Measurements from ENCODE around the gene MT1G. TPM values are rescaled to one million over a fixed set of nuclear protein-coding genes. Genes with fewer than 3 reads are reported as not detected.
"Not testable (repeated sequence)": the region's sequence is repeated elsewhere in the genome, so short reads cannot be mapped to it uniquely, and the experiment has no call there.

Gene MT1G
- polyA plus RNA-seq, 1 of the 3 experiments (the other 2 are of a cell fraction), result 1.2 TPM

DNA sequence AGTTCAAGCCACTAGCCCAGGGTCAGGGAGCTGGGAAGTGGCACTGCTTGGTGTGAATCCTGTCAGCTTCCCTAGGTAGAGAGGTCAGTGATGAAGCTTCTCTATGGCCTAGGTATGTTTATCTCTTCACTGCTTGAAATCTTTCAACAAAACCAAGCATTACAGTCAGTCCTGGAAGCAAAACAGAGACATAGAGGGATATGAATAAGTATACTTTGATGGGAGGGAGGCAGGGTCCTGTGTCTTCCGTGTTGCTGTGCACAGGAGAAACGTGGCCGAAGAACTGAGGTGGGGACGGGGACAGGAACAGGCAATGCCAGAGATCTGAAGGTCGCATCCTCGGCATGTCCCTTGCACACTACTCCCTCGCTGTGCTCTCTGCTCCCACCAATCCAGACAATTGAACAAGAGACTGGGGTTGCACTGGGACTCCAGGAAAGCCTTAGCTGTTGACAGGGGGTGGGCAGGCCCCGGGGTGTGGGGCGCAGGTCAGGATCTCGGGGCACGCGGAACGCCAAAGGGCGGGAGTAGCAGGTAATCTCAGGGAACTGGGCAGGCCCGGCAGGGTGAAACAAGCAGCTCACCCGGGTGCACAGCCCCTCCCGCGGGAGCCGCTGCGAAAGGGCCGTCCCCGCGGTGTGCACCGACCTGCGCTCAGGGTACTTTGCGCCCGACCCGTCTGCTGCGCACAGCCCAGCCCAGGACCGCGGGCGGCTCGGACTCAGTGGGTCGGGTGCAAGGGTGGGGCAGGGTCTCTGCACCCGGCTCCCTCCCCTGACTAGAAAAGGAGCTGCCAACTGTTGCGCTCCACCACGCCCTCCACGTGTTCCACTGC lies 1.4 kb upstream of the MT1G start, which contains the start of gene MT1H:
Gene MT1H (plus strand): TSS at position 810 of the 835 bp plus-strand sequence. CDS start 71 bp downstream, outside the sequence.
- no peaks in the 10 kb centered on the region for H4K20me1 ChIP-seq (ENCODE audit: insufficient read depth)
- DNase-seq, result no peak
- H3K79me2 ChIP-seq (ENCODE audit: insufficient read depth), result no peaks in the 10 kb centered on the region
- H3K4me3 ChIP-seq (ENCODE audit: low read depth in 2 of 2, low read length in 1 of 2), result no peak within 1 kb of the TSS
- H3F3A ChIP-seq (replicated peaks; ENCODE audit: insufficient read depth), result no peaks in the 10 kb centered on the region
- no peak within 1 kb of the TSS for H3K4me2 ChIP-seq
- H3K4me1 ChIP-seq (ENCODE audit: control insufficient read depth in 1 of 2, insufficient read depth in 2 of 2, low read depth in 1 of 2, low read length in 1 of 2), result no peaks in the 10 kb centered on the region; a peak in 1 of 4 replicates
- H3K27ac ChIP-seq (ENCODE audit: low read depth in 2 of 2, low read length in 1 of 2), result no peak within 1 kb of the TSS
- H3K9me2 ChIP-seq, result no peaks in the 10 kb centered on the region
- H3K36me3 ChIP-seq (replicated peaks in 1 of 2; ENCODE audit: control insufficient read depth in 1 of 2, insufficient read depth in 2 of 2, low read length in 1 of 2), result no peaks in the 10 kb centered on the region
- ChIA-PET POLR2A (no interaction called here), CTCF (interaction anchor here (1.3 to 1.8 kb wide), 2 partner anchors 20 to 120 kb away, joined by 3 to 4 read pairs; no protein-coding TSS in a partner anchor)
- H3K9me3 ChIP-seq, result no peaks in the 10 kb centered on the region
- WGBS (ENCODE audit: low lambda C conversion rate), result 54% methylated on average over 14 of the region's 38 CpGs
- no peak within 1 kb of the TSS for H2AFZ ChIP-seq (ENCODE audit: low read depth)
- no peak within 1 kb of the TSS for H3K9ac ChIP-seq
- peaks cover 44% of the 10 kb centered on the region for H3K27me3 ChIP-seq (ENCODE audit: insufficient read depth)
- TF ChIP-seq RFX5 (IDR thresholded peaks at IDR 0.05; ENCODE audit: low read length), result no peak

DNA sequence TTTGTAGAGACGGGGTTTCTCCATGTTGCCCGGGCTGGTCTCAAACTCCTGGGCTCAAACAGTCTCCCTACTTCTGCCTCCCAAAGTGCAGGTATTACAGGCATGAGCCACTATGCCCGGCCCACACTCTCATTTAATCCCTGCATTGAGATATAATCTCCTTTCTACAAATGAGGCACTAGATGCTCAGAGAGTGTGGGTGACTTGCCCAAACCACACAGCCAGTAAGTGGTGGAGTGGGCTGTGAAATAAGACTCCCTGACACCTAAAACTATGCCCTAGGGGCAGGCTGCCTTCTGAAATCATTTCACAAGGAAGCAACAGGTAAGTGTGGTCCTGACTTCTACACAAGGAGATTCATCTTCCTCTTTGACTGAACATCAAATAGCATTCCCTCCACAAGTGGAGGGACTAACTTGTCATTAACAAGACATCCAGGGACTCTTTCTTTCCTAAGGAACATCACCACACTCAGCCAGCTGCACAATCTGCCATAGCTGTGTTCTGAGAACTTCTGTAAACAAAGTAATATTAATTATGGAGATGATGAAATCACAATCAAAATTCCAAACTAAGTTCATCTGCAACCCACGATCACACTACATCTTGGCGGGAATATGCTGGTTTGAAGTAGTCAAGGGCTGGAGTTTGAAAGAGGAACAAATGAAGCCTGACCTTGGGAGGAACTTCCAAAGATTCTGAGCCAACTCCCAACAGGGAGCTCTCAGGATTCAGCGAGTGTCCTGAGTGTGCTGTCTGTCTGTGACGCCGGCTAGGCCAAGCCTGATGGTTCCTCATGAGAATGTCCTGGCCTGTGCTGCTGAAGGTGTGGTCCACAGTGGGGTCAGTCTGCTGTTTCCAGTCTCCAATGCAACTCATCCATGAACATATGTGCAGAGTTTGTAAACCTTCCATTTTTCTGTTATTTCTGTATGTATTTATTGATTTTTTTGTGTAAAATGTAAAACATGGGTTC lies 2.3 kb downstream of the MT1G start:
- CTCF ChIA-PET; H2AFZ ChIP-seq (ENCODE audit: low read depth); POLR2A ChIA-PET; H3K79me2 ChIP-seq (ENCODE audit: insufficient read depth); DNase-seq; H3K9ac ChIP-seq; H3K36me3 ChIP-seq (replicated peaks in 1 of 2; ENCODE audit: control insufficient read depth in 1 of 2, insufficient read depth in 2 of 2, low read length in 1 of 2); H3K9me3 ChIP-seq; H3K4me2 ChIP-seq; H3K9me2 ChIP-seq; H4K20me1 ChIP-seq (ENCODE audit: insufficient read depth); H3F3A ChIP-seq (replicated peaks; ENCODE audit: insufficient read depth); H3K4me3 ChIP-seq (ENCODE audit: low read depth in 2 of 2, low read length in 1 of 2); H3K27ac ChIP-seq (ENCODE audit: low read depth in 2 of 2, low read length in 1 of 2); H3K4me1 ChIP-seq (ENCODE audit: control insufficient read depth in 1 of 2, insufficient read depth in 2 of 2, low read depth in 1 of 2, low read length in 1 of 2): not testable (repeated sequence)
- peaks cover 50% of the 10 kb centered on the region for H3K27me3 ChIP-seq (ENCODE audit: insufficient read depth)
- 71% methylated on average over 6 of the region's 8 CpGs for WGBS (ENCODE audit: low lambda C conversion rate)

GRCh38 chr16:56664506-56664905 lies 3.4 kb downstream of the MT1G start:
- Histone ChIP-seq H4K20me1 (ENCODE audit: insufficient read depth) (no peaks in the 10 kb centered on the region), H2AFZ (ENCODE audit: low read depth) (no peak overlapping the region), H3K4me3 (ENCODE audit: low read depth in 2 of 2, low read length in 1 of 2) (no peak overlapping the region), H3K36me3 (replicated peaks in 1 of 2; ENCODE audit: control insufficient read depth in 1 of 2, insufficient read depth in 2 of 2, low read length in 1 of 2) (no peaks in the 10 kb centered on the region), H3K27ac (ENCODE audit: low read depth in 2 of 2, low read length in 1 of 2) (no peak overlapping the region), H3K4me2 (no peak overlapping the region), H3K27me3 (ENCODE audit: insufficient read depth) (peaks cover 40% of the 10 kb centered on the region), H3K9ac (no peak overlapping the region), H3K79me2 (ENCODE audit: insufficient read depth) (no peaks in the 10 kb centered on the region), H3K9me3 (no peaks in the 10 kb centered on the region), H3K4me1 (ENCODE audit: control insufficient read depth in 1 of 2, insufficient read depth in 2 of 2, low read depth in 1 of 2, low read length in 1 of 2) (no peaks in the 10 kb centered on the region; a peak in 1 of 4 replicates), H3F3A (replicated peaks; ENCODE audit: insufficient read depth) (no peaks in the 10 kb centered on the region), H3K9me2 (no peaks in the 10 kb centered on the region)
- WGBS (ENCODE audit: low lambda C conversion rate), result 88% methylated on average over 1 of the region's 1 CpG
- CTCF ChIA-PET, result interaction anchor here (2.2 kb wide), 1 partner anchor 64 kb away, joined by 5 read pairs; no protein-coding TSS in a partner anchor
- POLR2A ChIA-PET, result no interaction called here
- no peak for DNase-seq
- TF ChIP-seq RFX5 (IDR thresholded peaks at IDR 0.05; ENCODE audit: low read length), result no peak
- TF ChIP-seq USF2 (IDR thresholded peaks at IDR 0.05; ENCODE audit: borderline replicate concordance, low read depth, low read length), result no peak
- TF ChIP-seq RCOR1 (IDR thresholded peaks at IDR 0.05; ENCODE audit: low read length), result no peak
- no peak for TF ChIP-seq FOXM1 (IDR thresholded peaks at IDR 0.05; ENCODE audit: low read depth)
- no peak for TF ChIP-seq SIN3A (IDR thresholded peaks at IDR 0.05; ENCODE audit: borderline replicate concordance, low read depth, low read length)

All from SK-N-SH (cell line).